IMR-90 (cell line): ENCODE measurements around the gene ANKFN1. TPM values are rescaled to one million over a fixed set of nuclear protein-coding genes. Genes with fewer than 3 reads are reported as not detected.

Experiments
- ATAC-seq: fragments of 200-7000 bp; cut with Tn5 transposase; 2 replicates; pipeline ENCODE4 v1.9.1; 2020; ENCODE audit warnings: low read depth, mild to moderate bottlenecking, moderate library complexity
- BruUV-seq: library from RNA; stranded (reverse); fragments of 400-500 nt; replicated peaks from 2 replicates; lab custom pipeline; 2021; lab: Mats Ljungman, UMichigan
- CTCF ChIA-PET: fragments of 300-600 bp; formaldehyde crosslinking; extraction: SDS; loops from one replicate; lab custom pipeline; 2021; ENCODE audit warnings: antibody characterized with exemption; lab: Yijun Ruan, JAX
- POLR2A ChIA-PET: fragments of 300-600 bp; sonication (Branson Sonifier 250); formaldehyde crosslinking; loops from one replicate; lab custom pipeline; 2022; ENCODE audit warnings: antibody characterized with exemption; ENCODE audit not compliant: unreplicated experiment; lab: Charles Lee
- DNase-seq: peaks from one replicate; pipeline ENCODE4 v3.0.0; 2013
- H2AFZ ChIP-seq: replicated peaks from 2 replicates; pipeline ENCODE3; 2013; ENCODE audit warnings: low read length, mild to moderate bottlenecking; ENCODE audit not compliant: poor library complexity
- H2AK5ac ChIP-seq: 2 replicates; pipeline ENCODE4 v1.6.1; 2013; ENCODE audit warnings: low read depth, low read length, inconsistent platforms
- H2AK9ac ChIP-seq: replicated peaks from 2 replicates; pipeline ENCODE3; 2013; ENCODE audit warnings: mild to moderate bottlenecking, low read depth, low read length, moderate library complexity; ENCODE audit not compliant: poor library complexity
- H2BK120ac ChIP-seq: 2 replicates; pipeline ENCODE4 v1.6.1; 2013; ENCODE audit warnings: low read depth, low read length, inconsistent platforms
- H2BK15ac ChIP-seq: 3 replicates; pipeline ENCODE4 v1.6.1; 2013; ENCODE audit warnings: low read depth, low read length, inconsistent platforms
- H2BK20ac ChIP-seq: 2 replicates; pipeline ENCODE4 v1.6.1; 2013; ENCODE audit warnings: low read depth, mild to moderate bottlenecking, inconsistent platforms, low read length, moderate library complexity
- H2BK5ac ChIP-seq: 2 replicates; pipeline ENCODE4 v1.6.1; 2013; ENCODE audit warnings: mild to moderate bottlenecking, low read depth, low read length, inconsistent platforms; ENCODE audit not compliant: poor library complexity, severe bottlenecking
- H3K14ac ChIP-seq: replicated peaks from 2 replicates; pipeline ENCODE4 v1.6.1; 2013; ENCODE audit warnings: low read depth, low read length, inconsistent platforms
- H3K18ac ChIP-seq: 2 replicates; pipeline ENCODE4 v1.6.1; 2013; ENCODE audit warnings: low read depth, low read length, control low read depth
- H3K23ac ChIP-seq: 2 replicates; pipeline ENCODE4 v1.6.1; 2013; ENCODE audit warnings: low read depth, low read length, inconsistent platforms
- H3K27ac ChIP-seq: 2 replicates; pipeline ENCODE4 v1.5.1; 2013; ENCODE audit warnings: mild to moderate bottlenecking, control low read depth, low read length; ENCODE audit not compliant: insufficient read depth
- H3K27me3 ChIP-seq: 2 replicates; pipeline ENCODE4 v1.6.1; 2013; ENCODE audit warnings: low read length; ENCODE audit not compliant: control insufficient read depth, insufficient read depth
- H3K36me3 ChIP-seq: 2 replicates; pipeline ENCODE4 v1.6.1; 2013; ENCODE audit warnings: low read length, mixed read lengths; ENCODE audit not compliant: control insufficient read depth, insufficient read depth
- H3K4ac ChIP-seq: 2 replicates; pipeline ENCODE4 v1.6.1; 2013; ENCODE audit warnings: low read depth, low read length, inconsistent platforms
- H3K4me1 ChIP-seq: 2 replicates; pipeline ENCODE4 v1.6.1; 2013; ENCODE audit warnings: low read length, mixed read lengths; ENCODE audit not compliant: control insufficient read depth, insufficient read depth
- H3K4me2 ChIP-seq: 2 replicates; pipeline ENCODE4 v1.6.1; 2013; ENCODE audit warnings: low read depth, mild to moderate bottlenecking, control low read depth, low read length, moderate library complexity
- H3K4me3 ChIP-seq: 2 replicates; pipeline ENCODE4 v1.5.1; 2013; ENCODE audit warnings: low read depth, mild to moderate bottlenecking, control low read depth, low read length, moderate library complexity; ENCODE audit not compliant: insufficient read depth
- H3K56ac ChIP-seq: 2 replicates; pipeline ENCODE4 v1.6.1; 2013; ENCODE audit warnings: low read length, inconsistent platforms; ENCODE audit not compliant: insufficient read depth; ENCODE audit errors: extremely low read depth
- H3K79me1 ChIP-seq, 2 experiments: 2 replicates each; pipeline ENCODE4 v1.6.1; 2013; ENCODE audit warnings: low read length in 2 of 2, inconsistent platforms in 1 of 2, low read depth in 1 of 2
- H3K9ac ChIP-seq: 2 replicates; pipeline ENCODE4 v1.6.1; 2013; ENCODE audit warnings: low read depth, low read length, control low read depth
- H3K9me1 ChIP-seq: 2 replicates; pipeline ENCODE4 v1.6.1; 2013; ENCODE audit warnings: low read length, inconsistent platforms; ENCODE audit not compliant: insufficient read depth
- H3K9me3 ChIP-seq: 2 replicates; pipeline ENCODE4 v1.6.1; 2013; ENCODE audit warnings: low read length; ENCODE audit not compliant: control insufficient read depth, insufficient read depth
- H4K20me1 ChIP-seq: 2 replicates; pipeline ENCODE4 v1.6.1; 2013; ENCODE audit warnings: low read length, inconsistent platforms; ENCODE audit not compliant: insufficient read depth
- H4K5ac ChIP-seq: 2 replicates; pipeline ENCODE4 v1.6.1; 2013; ENCODE audit warnings: mild to moderate bottlenecking, low read depth, low read length, control low read depth
- H4K8ac ChIP-seq, 2 experiments: 2 replicates each; pipeline ENCODE4 v1.6.1; 2013; ENCODE audit warnings: low read depth in 2 of 2, low read length in 2 of 2, control low read depth in 1 of 2, inconsistent platforms in 1 of 2
- H4K91ac ChIP-seq: 2 replicates; pipeline ENCODE4 v1.6.1; 2013; ENCODE audit warnings: low read depth, low read length, inconsistent platforms; ENCODE audit not compliant: insufficient read depth
- CEBPB ChIP-seq: IDR thresholded peaks from 2 replicates; pipeline ENCODE4 v1.6.1; 2012; ENCODE audit warnings: low read depth, low read length, improper control_type of control experiment
- ELK1 ChIP-seq: fragments of 150-350 bp; IDR thresholded peaks from 2 replicates; pipeline ENCODE4 v1.6.1; 2016; ENCODE audit warnings: low read depth, mild to moderate bottlenecking, low read length, moderate library complexity, borderline replicate concordance
- FOS ChIP-seq: fragments of 150-350 bp; IDR thresholded peaks from 2 replicates; pipeline ENCODE4 v1.6.1; 2016; ENCODE audit warnings: low read depth, low read length
- MAZ ChIP-seq: IDR thresholded peaks from 2 replicates; pipeline ENCODE4 v1.6.1; 2012; ENCODE audit warnings: low read depth, mild to moderate bottlenecking, low read length, improper control_type of control experiment, moderate library complexity, borderline replicate concordance
- NFE2L2 ChIP-seq: fragments of 150-350 bp; IDR thresholded peaks from 2 replicates; pipeline ENCODE4 v1.6.1; 2016; ENCODE audit warnings: low read depth, mild to moderate bottlenecking, low read length
- RCOR1 ChIP-seq: IDR thresholded peaks from 2 replicates; pipeline ENCODE4 v1.6.1; 2012; ENCODE audit warnings: mild to moderate bottlenecking, low read length, improper control_type of control experiment; ENCODE audit not compliant: insufficient replicate concordance
- WGBS, 2 experiments: methylation state at CpG; one replicate each; pipeline versions ENCODE4 v1.1.5 to v1.1.7; 2013; ENCODE audit warnings: missing lambda C conversion rate in 2 of 2; ENCODE audit not compliant: insufficient read length in 1 of 2; ENCODE audit errors: extremely low coverage in 2 of 2; 5-methylcytosine and 5-hydroxymethylcytosine counted together
- dilution Hi-C: fragments of 300-500 bp; cut with HindIII; formaldehyde crosslinking; loops from one replicate; pipeline ENCODE4 v1.14.3; 2018; ENCODE audit warnings: low sequenced_read_pairs; ENCODE audit not compliant: unreplicated experiment
- in situ Hi-C: fragments of 300-500 bp; cut with MboI; formaldehyde crosslinking; loops from 3 replicates; pipeline ENCODE4 v1.14.3; 2019; ENCODE audit warnings: low sequenced_read_pairs, inconsistent platforms, mixed read lengths
- intact Hi-C: fragments of 100-400 bp; cut with micrococcal nuclease; formaldehyde crosslinking; loops from 2 replicates; pipeline ENCODE4 v1.10.0; 2022
- polyA plus RNA-seq, 3 experiments: library from polyadenylated mRNA; depleted of rRNA; stranded (reverse); fragments of >200 nt; gene quantifications; 2 replicates each; pipeline ENCODE4 v1.2.3, GENCODE V29; 2012; ENCODE audit warnings: low replicate concordance in 1 of 3
- total RNA-seq: library from RNA; depleted of rRNA; stranded (reverse); fragments of >200 nt; gene quantifications from 2 replicates; pipeline ENCODE4 v1.2.3, GENCODE V29; 2012

Gene ANKFN1
- total and polyA plus RNA-seq, 2 of the 4 experiments (the other 2 are of a cell fraction) = not detected

- no CpG with 5 or more reads among the region's 1 CpG for WGBS, 2 experiments
- Histone ChIP-seq H2AK9ac (no peak overlapping the region), H4K20me1 (no peaks in the 10 kb centered on the region), H2AK5ac (no peak overlapping the region), H3K36me3 (no peaks in the 10 kb centered on the region), H2BK120ac (no peak overlapping the region), H4K5ac (no peak overlapping the region), H3K4ac (no peak overlapping the region), H4K91ac (no peak overlapping the region), H2BK20ac (no peak overlapping the region), H3K79me1 (no peaks in the 10 kb centered on the region), H2BK5ac (no peak overlapping the region), H3K9ac (no peak overlapping the region), H3K9me3 (no peaks in the 10 kb centered on the region), H3K27ac (no peak overlapping the region), H3K4me3 (no peak overlapping the region), H3K14ac (no peak overlapping the region), H2BK15ac (no peak overlapping the region), H3K9me1 (no peaks in the 10 kb centered on the region), H3K27me3 (no peaks in the 10 kb centered on the region; the same call in 1 of the 2 replicates), H2AFZ (no peak overlapping the region), H3K4me2 (no peak overlapping the region), H4K8ac (no peak overlapping the region), H3K56ac (no peak overlapping the region), H3K4me1 (no peaks in the 10 kb centered on the region), H3K23ac (no peak overlapping the region), H3K18ac (no peak overlapping the region)
- dilution Hi-C loops = no loop called here
- no TSS peak for BruUV-seq
- TF ChIP-seq FOS (no peak), ELK1 (no peak), NFE2L2 (no peak), RCOR1 (no peak), CEBPB (no peak), MAZ (no peak)
- CTCF ChIA-PET = interaction anchor here (0.6 kb wide), 1 partner anchor 333 kb away, joined by 3 read pairs; no protein-coding TSS in a partner anchor
- ATAC-seq = no peak
- no peak for DNase-seq
- in situ Hi-C loops = no loop called here
- POLR2A ChIA-PET = no interaction called here
- intact Hi-C loops = loop anchor here (5.0 kb wide), 1 partner anchor 478 kb away; no protein-coding TSS in a partner anchor
These were observed 321.8 kb downstream of the ANKFN1 start for GRCh38 chr17:56475116-56475515.
